ENCODE measurements around the gene ACAA2. TPM values are rescaled to one million over a fixed set of nuclear protein-coding genes. Genes with fewer than 3 reads are reported as not detected.

The ACAA2 gene
- total RNA-seq, 4 donors from 2014 or later: 43.0 to 214 (median 147) TPM

DNA sequence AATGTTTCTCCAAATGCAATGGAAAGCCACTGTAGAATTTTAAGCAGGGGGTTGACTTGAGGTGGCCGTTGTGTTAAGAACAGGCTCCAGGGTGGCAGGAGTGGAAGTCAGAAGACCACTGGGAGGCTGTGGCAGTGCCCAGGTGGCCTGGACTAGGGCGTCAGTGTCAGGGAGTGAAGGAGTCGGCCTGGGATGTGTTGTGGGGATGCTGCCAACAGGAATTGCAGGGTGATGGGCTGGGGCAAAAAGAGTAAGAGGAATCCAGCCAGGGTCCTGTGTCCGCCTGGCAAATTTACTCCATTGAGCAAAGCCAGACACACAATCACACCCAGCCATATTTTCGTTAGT, 55.1 kb downstream of the ACAA2 start:
- H3K27me3 ChIP-seq: no peaks in the 10 kb centered on the region
- no peaks in the 10 kb centered on the region for H3K4me1 ChIP-seq
- no peak overlapping the region for H3K27ac ChIP-seq
- no peak overlapping the region for H3K4me3 ChIP-seq
- DNase-seq: no peak
- WGBS, 2 donors (ENCODE audit: low coverage in 1 of 2): 84% methylated on average over 5 of the region's 5 CpGs; no CpG with 5 or more reads in 1 of the 2 donors
- H3K36me3 ChIP-seq: no peaks in the 10 kb centered on the region
- TF ChIP-seq POLR2AphosphoS5 (IDR thresholded peaks at IDR 0.05) (no peak), POLR2A (IDR thresholded peaks at IDR 0.05) (no peak)
- intact Hi-C loops (cut with DNase I; ENCODE audit: low total_unique reads): no loop called here
- H3K9me3 ChIP-seq: no peaks in the 10 kb centered on the region
- in situ Hi-C loops (cut with MboI; ENCODE audit: low pct_ligation_motif_present in 1 of 4, low pct_unique_long_range_greater_than_20kb in 1 of 4, low sequenced_read_pairs in 3 of 4): loop anchor here in 2 of 4 donors (25.0 kb wide), 1 partner anchor 196 kb away; the partner anchor contains the start of gene LIPG (in 2 of the 2)

DNA sequence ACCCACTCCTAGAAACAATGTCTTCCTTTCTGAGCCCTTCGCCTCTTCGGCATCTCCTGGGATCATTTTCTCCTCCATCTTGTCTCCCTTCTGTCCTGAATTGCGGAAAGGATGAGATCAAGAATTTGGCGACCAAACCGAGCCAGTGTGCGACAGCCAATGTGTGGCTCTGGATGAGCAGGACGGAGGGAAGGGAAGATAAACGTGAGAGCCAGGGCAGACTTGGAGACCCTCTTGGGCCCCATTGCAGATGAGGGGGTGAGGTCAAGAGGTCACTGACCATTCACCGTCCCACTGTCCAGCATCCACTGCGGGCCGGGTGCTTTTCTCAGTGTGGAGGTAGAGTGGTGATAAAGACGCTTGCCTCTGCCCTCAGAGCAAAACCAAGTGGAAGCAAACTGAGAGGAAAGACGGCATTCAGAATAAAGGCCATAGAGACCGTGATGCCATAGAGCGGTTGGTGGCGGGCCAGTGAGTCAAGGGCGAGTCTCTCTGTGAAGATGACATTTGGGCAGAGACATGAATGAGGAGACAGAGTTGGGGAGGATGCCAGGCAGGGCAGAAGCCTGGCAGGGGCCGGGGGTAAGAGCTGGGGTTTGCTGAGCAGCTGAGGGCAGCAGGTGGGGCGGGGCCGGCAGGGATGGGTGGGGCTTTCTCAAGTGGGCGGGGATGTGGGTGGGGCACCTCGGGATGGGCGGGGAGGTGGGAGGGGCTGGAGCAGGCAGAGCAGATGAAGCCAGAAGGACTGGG, 55.6 kb downstream of the ACAA2 start:
- Histone ChIP-seq H3K27me3 (no peaks in the 10 kb centered on the region), H3K4me3 (no peak overlapping the region), H3K36me3 (no peaks in the 10 kb centered on the region), H3K4me1 (no peaks in the 10 kb centered on the region), H3K27ac (no peak overlapping the region), H3K9me3 (no peaks in the 10 kb centered on the region)
- intact Hi-C loops (cut with DNase I; ENCODE audit: low total_unique reads) (no loop called here), in situ Hi-C loops (cut with MboI; ENCODE audit: low pct_ligation_motif_present in 1 of 4, low pct_unique_long_range_greater_than_20kb in 1 of 4, low sequenced_read_pairs in 3 of 4) (loop anchor here in 2 of 4 donors (25.0 kb wide), 1 partner anchor 195 kb away; the partner anchor contains the start of gene LIPG (in 2 of the 2))
- TF ChIP-seq POLR2AphosphoS5 (IDR thresholded peaks at IDR 0.05) (no peak), POLR2A (IDR thresholded peaks at IDR 0.05) (no peak), EP300 (IDR thresholded peaks at IDR 0.05; ENCODE audit: low read depth) (no peak)
- TF ChIP-seq, protein P1, sequence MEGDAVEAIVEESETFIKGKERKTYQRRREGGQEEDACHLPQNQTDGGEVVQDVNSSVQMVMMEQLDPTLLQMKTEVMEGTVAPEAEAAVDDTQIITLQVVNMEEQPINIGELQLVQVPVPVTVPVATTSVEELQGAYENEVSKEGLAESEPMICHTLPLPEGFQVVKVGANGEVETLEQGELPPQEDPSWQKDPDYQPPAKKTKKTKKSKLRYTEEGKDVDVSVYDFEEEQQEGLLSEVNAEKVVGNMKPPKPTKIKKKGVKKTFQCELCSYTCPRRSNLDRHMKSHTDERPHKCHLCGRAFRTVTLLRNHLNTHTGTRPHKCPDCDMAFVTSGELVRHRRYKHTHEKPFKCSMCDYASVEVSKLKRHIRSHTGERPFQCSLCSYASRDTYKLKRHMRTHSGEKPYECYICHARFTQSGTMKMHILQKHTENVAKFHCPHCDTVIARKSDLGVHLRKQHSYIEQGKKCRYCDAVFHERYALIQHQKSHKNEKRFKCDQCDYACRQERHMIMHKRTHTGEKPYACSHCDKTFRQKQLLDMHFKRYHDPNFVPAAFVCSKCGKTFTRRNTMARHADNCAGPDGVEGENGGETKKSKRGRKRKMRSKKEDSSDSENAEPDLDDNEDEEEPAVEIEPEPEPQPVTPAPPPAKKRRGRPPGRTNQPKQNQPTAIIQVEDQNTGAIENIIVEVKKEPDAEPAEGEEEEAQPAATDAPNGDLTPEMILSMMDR (IDR thresholded peaks at IDR 0.05): no peak
- no peak for DNase-seq
- 79% methylated on average over 23 of the region's 23 CpGs; no CpG with 5 or more reads in 1 of the 2 donors for WGBS, 2 donors (ENCODE audit: low coverage in 1 of 2)

DNA sequence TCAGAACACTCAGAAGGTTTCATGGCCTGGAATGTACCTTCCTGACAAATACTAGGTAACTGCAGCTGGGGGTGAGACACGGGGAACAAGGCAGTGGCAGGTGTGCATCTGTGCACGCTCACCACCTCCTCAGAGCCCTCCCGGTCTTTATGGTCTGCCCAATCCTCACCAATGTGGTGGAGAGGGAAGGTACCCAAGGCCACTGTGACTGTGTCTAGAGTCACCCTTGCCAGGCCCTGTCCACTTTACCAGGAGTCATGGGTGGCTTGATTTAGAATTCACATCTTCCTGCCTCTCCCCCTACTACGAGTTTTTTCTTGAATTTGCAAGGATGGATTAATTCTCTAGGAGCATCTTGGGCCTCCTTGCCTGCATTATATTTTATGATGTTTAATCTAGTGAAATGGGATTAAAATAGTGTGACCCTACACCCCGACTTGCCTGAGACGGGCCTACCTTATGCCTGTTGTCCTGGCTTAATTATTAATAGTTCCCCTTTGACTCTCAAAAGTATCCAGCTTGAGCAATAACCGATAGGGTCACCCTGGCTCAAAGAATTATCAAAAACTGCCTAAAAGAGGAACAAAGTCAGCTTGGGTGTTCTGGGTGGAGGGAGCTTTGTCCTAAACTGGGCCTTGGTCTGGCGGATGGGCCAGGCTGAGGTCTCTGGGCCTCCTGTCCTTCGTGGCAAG, 56.5 kb downstream of the ACAA2 start:
- Histone ChIP-seq H3K36me3 (no peaks in the 10 kb centered on the region), H3K27me3 (no peaks in the 10 kb centered on the region), H3K9me3 (no peaks in the 10 kb centered on the region), H3K4me1 (no peaks in the 10 kb centered on the region), H3K4me3 (no peak overlapping the region), H3K27ac (no peak overlapping the region)
- no peak for DNase-seq
- in situ Hi-C loops (cut with MboI; ENCODE audit: low pct_ligation_motif_present in 1 of 4, low pct_unique_long_range_greater_than_20kb in 1 of 4, low sequenced_read_pairs in 3 of 4): loop anchor here in 2 of 4 donors (25.0 kb wide), 1 partner anchor 195 kb away; the partner anchor contains the start of gene LIPG (in 2 of the 2)
- TF ChIP-seq POLR2AphosphoS5 (IDR thresholded peaks at IDR 0.05): no peak
- TF ChIP-seq POLR2A (IDR thresholded peaks at IDR 0.05): no peak
- TF ChIP-seq, protein P1 (IDR thresholded peaks at IDR 0.05): no peak
- no peak for TF ChIP-seq EP300 (IDR thresholded peaks at IDR 0.05; ENCODE audit: low read depth)
- intact Hi-C loops (cut with DNase I; ENCODE audit: low total_unique reads): no loop called here
- 85 to 100% methylated on average over 2 to 9 of the region's 9 CpGs for WGBS, 2 donors (ENCODE audit: low coverage in 1 of 2)

DNA sequence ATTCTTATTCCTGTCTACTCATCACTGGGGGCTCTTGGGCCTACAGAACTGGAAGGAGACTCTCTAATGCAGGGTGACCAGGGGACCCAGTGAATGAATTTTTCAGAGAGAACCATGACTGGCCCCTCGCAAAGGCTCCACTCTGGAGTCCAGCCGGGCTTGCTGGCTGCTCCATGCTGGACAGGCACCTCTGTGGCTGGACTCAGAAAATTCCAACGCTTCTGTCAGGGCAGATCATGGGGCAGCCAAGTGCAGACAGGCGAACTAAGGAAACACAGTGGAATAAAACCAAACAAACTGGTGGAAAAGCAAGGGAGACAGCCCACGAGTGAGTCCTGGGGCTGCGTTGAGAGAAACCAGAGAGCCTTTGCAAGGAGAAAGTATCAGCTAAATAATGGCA, 57.2 kb downstream of the ACAA2 start:
- H3K4me1 ChIP-seq: no peaks in the 10 kb centered on the region
- 85% methylated on average over 6 of the region's 6 CpGs; no CpG with 5 or more reads in 1 of the 2 donors for WGBS, 2 donors (ENCODE audit: low coverage in 1 of 2)
- H3K36me3 ChIP-seq: no peaks in the 10 kb centered on the region
- no peak overlapping the region for H3K4me3 ChIP-seq
- H3K27ac ChIP-seq: no peak overlapping the region
- H3K27me3 ChIP-seq: no peaks in the 10 kb centered on the region
- H3K9me3 ChIP-seq: no peaks in the 10 kb centered on the region
- in situ Hi-C loops (cut with MboI; ENCODE audit: low pct_ligation_motif_present in 1 of 4, low pct_unique_long_range_greater_than_20kb in 1 of 4, low sequenced_read_pairs in 3 of 4) (loop anchor here in 2 of 4 donors (25.0 kb wide), 1 partner anchor 194 kb away; the partner anchor contains the start of gene LIPG (in 2 of the 2)), intact Hi-C loops (cut with DNase I; ENCODE audit: low total_unique reads) (no loop called here)
- no peak for DNase-seq
- TF ChIP-seq EP300 (IDR thresholded peaks at IDR 0.05; ENCODE audit: low read depth) (no peak), POLR2AphosphoS5 (IDR thresholded peaks at IDR 0.05) (no peak), POLR2A (IDR thresholded peaks at IDR 0.05) (no peak)
- TF ChIP-seq, protein P1 (IDR thresholded peaks at IDR 0.05): no peak

Data from transverse colon (tissue), 4 donors.